K562 (cell line): ENCODE data around the gene TMEM156. TPM values are rescaled to one million over a fixed set of nuclear protein-coding genes. Genes with fewer than 3 reads are reported as not detected.

Experiments used
- ATAC-seq: fragments of 200-7000 bp; cut with Tn5 transposase; 3 replicates; pipeline ENCODE4 v1.9.1; 2020; ENCODE audit warnings: moderate library complexity
- BruUV-seq: library from RNA; stranded (reverse); fragments of 400-500 nt; replicated peaks from 2 replicates; lab custom pipeline; 2021; lab: Mats Ljungman, UMichigan
- CTCF ChIA-PET: fragments of 300-600 bp; formaldehyde crosslinking; extraction: SDS; loops from one replicate; lab custom pipeline; 2021; ENCODE audit warnings: low intra/inter-chr PET ratio; lab: Yijun Ruan, JAX
- POLR2A ChIA-PET: fragments of 300-600, 350-650 bp; sonication (Branson Sonifier 250); formaldehyde crosslinking; extraction: SDS; loops from one replicate; lab custom pipeline; 2021; ENCODE audit warnings: antibody characterized with exemption, inconsistent platforms; lab: Yijun Ruan, JAX
- DNase-seq, 4 experiments: peaks; one replicate each; pipeline versions ENCODE4 v3.0.0 to v3.0.0-alpha.2; 2011 to 2018; ENCODE audit warnings: low spot score in 3 of 4, mixed read lengths in 3 of 4; ENCODE audit errors: extremely low read depth in 1 of 4
- FAIRE-seq: peaks from 2 replicates; lab custom pipeline; 2011; peaks lifted over from hg19 to GRCh38; lab: Jason Lieb, UNC
- H2AFZ ChIP-seq: 2 replicates; pipeline ENCODE4 v1.6.0; 2011; ENCODE audit warnings: low read depth, low read length, control low read depth, inconsistent platforms
- H3K27ac ChIP-seq: fragments of 200-600 bp; 3 replicates; pipeline ENCODE4 v1.8.0; 2011; ENCODE audit warnings: low read depth, mild to moderate bottlenecking, control low read depth, inconsistent platforms, low read length, moderate library complexity, mixed read lengths; ENCODE audit errors: extremely low read depth
- H3K27me3 ChIP-seq, 2 experiments: fragments of 300-600 bp in 1 of 2; 2 replicates in 1 of 2; 3 replicates in 1 of 2; pipeline versions ENCODE4 v1.6.0 to v1.8.0; 2011; ENCODE audit warnings: inconsistent platforms in 2 of 2, low read length in 2 of 2, mild to moderate bottlenecking in 1 of 2, mixed read lengths in 1 of 2, moderate library complexity in 1 of 2; ENCODE audit not compliant: control insufficient read depth in 2 of 2, insufficient read depth in 2 of 2
- H3K36me3 ChIP-seq: fragments of 300-600 bp; 3 replicates; pipeline ENCODE4 v1.8.0; 2011; ENCODE audit warnings: mild to moderate bottlenecking, low read length, inconsistent platforms; ENCODE audit not compliant: control insufficient read depth, insufficient read depth
- H3K4me1 ChIP-seq, 2 experiments: fragments of 200-600 bp in 1 of 2; replicated peaks in 1 of 2; 2 replicates in 1 of 2; 3 replicates in 1 of 2; pipeline versions ENCODE4 v1.5.1 to v1.8.0; 2011; ENCODE audit warnings: inconsistent platforms in 2 of 2, low read length in 2 of 2, mild to moderate bottlenecking in 1 of 2, mixed read lengths in 1 of 2, moderate library complexity in 1 of 2; ENCODE audit not compliant: control insufficient read depth in 2 of 2, insufficient read depth in 2 of 2
- H3K4me2 ChIP-seq: 2 replicates; pipeline ENCODE4 v1.6.1; 2011; ENCODE audit warnings: low read length, control low read depth, inconsistent platforms, mixed read lengths; ENCODE audit not compliant: insufficient read depth
- H3K4me3 ChIP-seq: fragments of 200-600 bp; sonication (generic), shearing (Covaris generic); 2 replicates; pipeline ENCODE4 v1.5.1; 2016; ENCODE audit warnings: control low read depth, inconsistent platforms
- H3K79me2 ChIP-seq: fragments of 200-600 bp; 3 replicates; pipeline ENCODE4 v1.8.0; 2011; ENCODE audit warnings: low read length, inconsistent platforms; ENCODE audit not compliant: control insufficient read depth, insufficient read depth
- H3K9ac ChIP-seq, 2 experiments: 2 replicates each; pipeline versions ENCODE4 v1.6.0 to v1.6.1; 2011; ENCODE audit warnings: low read depth in 2 of 2, low read length in 2 of 2, control low read depth in 1 of 2, inconsistent platforms in 1 of 2, mild to moderate bottlenecking in 1 of 2, mixed read lengths in 1 of 2; ENCODE audit not compliant: insufficient read depth in 1 of 2
- H3K9me1 ChIP-seq: one replicate; pipeline ENCODE4 v1.6.0; 2011; ENCODE audit warnings: inconsistent platforms, mild to moderate bottlenecking, low read length, moderate library complexity; ENCODE audit not compliant: control insufficient read depth, insufficient read depth
- H3K9me3 ChIP-seq: replicated peaks from 2 replicates; pipeline ENCODE4 v1.5.1; 2011; ENCODE audit warnings: low read depth, low read length, inconsistent platforms; ENCODE audit not compliant: control insufficient read depth, insufficient read depth
- H4K20me1 ChIP-seq: replicated peaks from 2 replicates; pipeline ENCODE4 v1.6.1; 2011; ENCODE audit warnings: low read length, inconsistent platforms, mixed read lengths; ENCODE audit not compliant: control insufficient read depth, insufficient read depth
- BDP1 ChIP-seq: IDR thresholded peaks from 3 replicates; pipeline ENCODE4 v1.6.1; 2011; ENCODE audit not compliant: insufficient read length, insufficient read depth
- CEBPG ChIP-seq, 3 experiments: fragments of 200-800 bp in 1 of 3; sonication (Bioruptor generic) in 1 of 3; sonication (generic) in 1 of 3; formaldehyde crosslinking in 1 of 3; IDR thresholded peaks in 2 of 3; conservative IDR thresholded peaks in 1 of 3; 2 replicates each; pipeline versions ENCODE4 v1.6.1 to v1.8.0; 2016 to 2022; ENCODE audit warnings: missing compliant biosample characterization in 2 of 3, missing genetic modification characterization in 2 of 3, mild to moderate bottlenecking in 1 of 3, missing genetic modification reagents in 1 of 3
- DPF2 ChIP-seq: fragments of 450-650 bp; IDR thresholded peaks from 2 replicates; pipeline ENCODE4 v1.6.1; 2016
- FOXJ3 ChIP-seq: sonication (generic); formaldehyde crosslinking; IDR thresholded peaks from 2 replicates; pipeline ENCODE4 v1.4.0; 2020; ENCODE audit warnings: mild to moderate bottlenecking, missing genetic modification reagents
- FOXP1 ChIP-seq: sonication (generic); formaldehyde crosslinking; IDR thresholded peaks from 2 replicates; pipeline ENCODE4 v1.8.0; 2022; ENCODE audit warnings: mild to moderate bottlenecking, missing genetic modification reagents
- ILK ChIP-seq: fragments of 450-650 bp; IDR thresholded peaks from 2 replicates; pipeline ENCODE4 v1.6.1; 2016; ENCODE audit warnings: missing genetic modification characterization, low read depth, mild to moderate bottlenecking, missing compliant biosample characterization, moderate library complexity, borderline replicate concordance
- LCOR ChIP-seq: sonication (generic); formaldehyde crosslinking; IDR thresholded peaks from 2 replicates; pipeline ENCODE4 v1.8.0; 2022; ENCODE audit warnings: mild to moderate bottlenecking, missing genetic modification reagents
- MAZ ChIP-seq, 2 experiments: fragments of 450-650 bp in 1 of 2; sonication (generic) in 1 of 2; formaldehyde crosslinking; IDR thresholded peaks in 1 of 2; conservative IDR thresholded peaks in 1 of 2; 2 replicates each; pipeline versions ENCODE4 v1.4.0 to v1.5.0; 2020; ENCODE audit warnings: mild to moderate bottlenecking in 1 of 2, missing genetic modification reagents in 1 of 2
- MCM2 ChIP-seq: fragments of 450-650 bp; IDR thresholded peaks from 2 replicates; pipeline ENCODE4 v1.6.1; 2017; ENCODE audit warnings: low read depth, mild to moderate bottlenecking
- PHF8 ChIP-seq: fragments of 200-600 bp; sonication (generic); IDR thresholded peaks from 2 replicates; pipeline ENCODE4 v1.6.1; 2012; ENCODE audit warnings: mixed run types, mild to moderate bottlenecking, inconsistent platforms, low read length, moderate library complexity, borderline replicate concordance
- ZNF644 ChIP-seq: fragments of 200-800 bp; sonication (Bioruptor generic); IDR thresholded peaks from 2 replicates; pipeline ENCODE4 v1.6.1; 2016; ENCODE audit warnings: low read depth, missing genetic modification characterization, missing compliant biosample characterization
- WGBS: fragments of 100-300 bp; shearing (Covaris generic); methylation state at CpG from one replicate; pipeline ENCODE4 v1.1.6; 2016; ENCODE audit warnings: low coverage, mixed read lengths; ENCODE audit not compliant: insufficient coverage; ENCODE audit errors: missing lambda C conversion rate; 5-methylcytosine and 5-hydroxymethylcytosine counted together
- in situ Hi-C: fragments of 300-500 bp; cut with MboI; formaldehyde crosslinking; loops from 4 replicates; pipeline ENCODE4 v1.15.0; 2018; ENCODE audit warnings: inconsistent platforms, mixed read lengths
- intact Hi-C: fragments of 100-400 bp; cut with micrococcal nuclease; formaldehyde crosslinking; loops from 2 replicates; pipeline ENCODE4 v1.14.2; 2022
- polyA plus RNA-seq, 8 experiments: library from polyadenylated mRNA; depleted of rRNA in 4 of 8; stranded (reverse) in 5 of 8; unstranded in 3 of 8; fragments of >200 nt; fragmentation: Nextera tagmentation in 2 of 8; fragmentation: Illumina TruSeq in 1 of 8; extraction: Ambion mirVana in 2 of 8; extraction: Trizol in 1 of 8; gene quantifications; 2 replicates each; pipeline versions ENCODE4 v1.2.1 to v1.2.3, GENCODE V29; 2011 to 2014; ENCODE audit warnings: inconsistent platforms in 1 of 8, missing spikeins in 1 of 8
- total RNA-seq, 7 experiments: library from RNA; depleted of rRNA in 6 of 7; stranded (reverse); fragments of >200 nt in 6 of 7; fragmentation: Illumina TruSeq in 2 of 7; extraction: Trizol in 2 of 7; gene quantifications; 2 replicates each; pipeline versions ENCODE4 v1.2.1 to v1.2.3, GENCODE V29; 2011 to 2021; ENCODE audit warnings: low replicate concordance in 1 of 7
- TF ChIP-seq, protein P1 (sequence below), 2 experiments: fragments of 450-650 bp; IDR thresholded peaks; 2 replicates each; pipeline ENCODE4 v1.6.1; 2016; ENCODE audit warnings: mild to moderate bottlenecking in 2 of 2, borderline replicate concordance in 1 of 2, low read depth in 1 of 2, moderate library complexity in 1 of 2

TMEM156 gene
- total and polyA plus RNA-seq, 9 of the 15 experiments (the other 6 are each of a cell fraction or from before 2014, with no cell fraction given) = 3.5 to 9.6 (median 6.4) TPM

DNA sequence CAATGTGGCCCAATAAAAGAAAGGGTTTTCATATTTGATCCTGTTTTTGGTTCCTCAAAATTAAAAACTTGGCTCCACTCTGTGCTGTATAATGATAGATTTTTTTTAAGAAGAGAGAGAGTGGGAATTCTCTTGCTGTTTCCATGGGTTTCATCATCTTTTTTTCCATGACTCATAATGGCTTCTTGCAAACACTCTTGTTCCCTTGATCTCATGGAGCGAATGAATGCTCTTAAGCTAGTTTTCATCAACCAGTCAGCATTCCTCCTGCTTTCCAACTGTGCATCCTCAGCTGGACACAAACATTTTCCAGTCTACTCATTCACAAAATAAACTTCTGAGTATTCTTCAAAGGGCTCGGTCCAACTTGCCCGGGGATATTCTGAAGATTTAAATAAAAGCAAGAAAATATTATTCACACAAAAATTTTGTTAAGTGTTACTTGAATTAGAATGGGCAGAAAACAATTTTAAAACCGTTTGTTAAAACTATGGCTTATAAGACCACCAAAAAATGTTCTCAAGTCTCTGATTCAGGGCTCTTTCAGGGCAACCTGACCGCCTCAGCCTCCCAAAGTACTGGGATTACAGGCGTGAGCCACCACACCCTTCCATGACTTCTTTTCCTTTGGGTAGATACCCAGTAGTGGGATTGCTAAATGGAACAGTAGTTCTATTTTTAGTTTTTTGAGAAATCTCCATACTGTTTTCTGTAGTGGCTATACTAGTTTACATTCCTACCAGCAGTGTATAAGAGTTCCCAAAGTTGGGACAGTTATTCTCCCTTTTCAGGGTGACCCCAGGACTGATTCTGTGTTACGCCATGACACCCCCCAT lies 64.7 kb downstream of the TMEM156 start:
- Histone ChIP-seq H3K27me3 (no peaks in the 10 kb centered on the region), H3K36me3 (no peaks in the 10 kb centered on the region), H3K4me3 (no peak overlapping the region), H4K20me1 (no peaks in the 10 kb centered on the region), H3K9ac (no peak overlapping the region), H3K9me3 (no peaks in the 10 kb centered on the region), H3K4me2 (no peak overlapping the region), H3K4me1 (no peaks in the 10 kb centered on the region; a peak in 1 of 5 replicates), H3K9me1 (no peaks in the 10 kb centered on the region), H3K27ac (peak overlapping the region; percentile 37; the same call in 2 of the 3 replicates), H2AFZ (no peak overlapping the region; the same call in 1 of the 2 replicates), H3K79me2 (no peaks in the 10 kb centered on the region)
- peak in 1 of 4 experiments; percentile 27 for DNase-seq
- 59% methylated on average over 7 of the region's 7 CpGs for WGBS
- intact Hi-C loops = no loop called here
- ChIA-PET POLR2A (no interaction called here), CTCF (no interaction called here)
- ATAC-seq = peak; percentile 75
- in situ Hi-C loops = no loop called here
- no peak for FAIRE-seq
- no TSS peak for BruUV-seq
- TF ChIP-seq MAZ (CRISPR knock-in tag; conservative IDR thresholded peaks at IDR 0.05 in 1 of 2, IDR thresholded peaks at IDR 0.05 in 1 of 2) (peak in 1 of 2 experiments; percentile 14; a peak in 1 of 4 replicates), DPF2 (no peak), CEBPG (CRISPR knock-in tag; IDR thresholded peaks at IDR 0.05) (peak; percentile 84), CEBPG (tag; conservative IDR thresholded peaks at IDR 0.05 in 1 of 2, IDR thresholded peaks at IDR 0.05 in 1 of 2) (peak; percentile 89 to 99), FOXJ3 (CRISPR knock-in tag) (no peak), PHF8 (no peak), ZNF644 (peak; percentile 91), FOXP1 (CRISPR knock-in tag) (no peak), BDP1 (no peak), LCOR (CRISPR knock-in tag) (no peak), MCM2 (no peak), ILK (tag) (0 out of 2 replicates have a peak, but pooled peaks have one; percentile 35)
- TF ChIP-seq, protein P1, sequence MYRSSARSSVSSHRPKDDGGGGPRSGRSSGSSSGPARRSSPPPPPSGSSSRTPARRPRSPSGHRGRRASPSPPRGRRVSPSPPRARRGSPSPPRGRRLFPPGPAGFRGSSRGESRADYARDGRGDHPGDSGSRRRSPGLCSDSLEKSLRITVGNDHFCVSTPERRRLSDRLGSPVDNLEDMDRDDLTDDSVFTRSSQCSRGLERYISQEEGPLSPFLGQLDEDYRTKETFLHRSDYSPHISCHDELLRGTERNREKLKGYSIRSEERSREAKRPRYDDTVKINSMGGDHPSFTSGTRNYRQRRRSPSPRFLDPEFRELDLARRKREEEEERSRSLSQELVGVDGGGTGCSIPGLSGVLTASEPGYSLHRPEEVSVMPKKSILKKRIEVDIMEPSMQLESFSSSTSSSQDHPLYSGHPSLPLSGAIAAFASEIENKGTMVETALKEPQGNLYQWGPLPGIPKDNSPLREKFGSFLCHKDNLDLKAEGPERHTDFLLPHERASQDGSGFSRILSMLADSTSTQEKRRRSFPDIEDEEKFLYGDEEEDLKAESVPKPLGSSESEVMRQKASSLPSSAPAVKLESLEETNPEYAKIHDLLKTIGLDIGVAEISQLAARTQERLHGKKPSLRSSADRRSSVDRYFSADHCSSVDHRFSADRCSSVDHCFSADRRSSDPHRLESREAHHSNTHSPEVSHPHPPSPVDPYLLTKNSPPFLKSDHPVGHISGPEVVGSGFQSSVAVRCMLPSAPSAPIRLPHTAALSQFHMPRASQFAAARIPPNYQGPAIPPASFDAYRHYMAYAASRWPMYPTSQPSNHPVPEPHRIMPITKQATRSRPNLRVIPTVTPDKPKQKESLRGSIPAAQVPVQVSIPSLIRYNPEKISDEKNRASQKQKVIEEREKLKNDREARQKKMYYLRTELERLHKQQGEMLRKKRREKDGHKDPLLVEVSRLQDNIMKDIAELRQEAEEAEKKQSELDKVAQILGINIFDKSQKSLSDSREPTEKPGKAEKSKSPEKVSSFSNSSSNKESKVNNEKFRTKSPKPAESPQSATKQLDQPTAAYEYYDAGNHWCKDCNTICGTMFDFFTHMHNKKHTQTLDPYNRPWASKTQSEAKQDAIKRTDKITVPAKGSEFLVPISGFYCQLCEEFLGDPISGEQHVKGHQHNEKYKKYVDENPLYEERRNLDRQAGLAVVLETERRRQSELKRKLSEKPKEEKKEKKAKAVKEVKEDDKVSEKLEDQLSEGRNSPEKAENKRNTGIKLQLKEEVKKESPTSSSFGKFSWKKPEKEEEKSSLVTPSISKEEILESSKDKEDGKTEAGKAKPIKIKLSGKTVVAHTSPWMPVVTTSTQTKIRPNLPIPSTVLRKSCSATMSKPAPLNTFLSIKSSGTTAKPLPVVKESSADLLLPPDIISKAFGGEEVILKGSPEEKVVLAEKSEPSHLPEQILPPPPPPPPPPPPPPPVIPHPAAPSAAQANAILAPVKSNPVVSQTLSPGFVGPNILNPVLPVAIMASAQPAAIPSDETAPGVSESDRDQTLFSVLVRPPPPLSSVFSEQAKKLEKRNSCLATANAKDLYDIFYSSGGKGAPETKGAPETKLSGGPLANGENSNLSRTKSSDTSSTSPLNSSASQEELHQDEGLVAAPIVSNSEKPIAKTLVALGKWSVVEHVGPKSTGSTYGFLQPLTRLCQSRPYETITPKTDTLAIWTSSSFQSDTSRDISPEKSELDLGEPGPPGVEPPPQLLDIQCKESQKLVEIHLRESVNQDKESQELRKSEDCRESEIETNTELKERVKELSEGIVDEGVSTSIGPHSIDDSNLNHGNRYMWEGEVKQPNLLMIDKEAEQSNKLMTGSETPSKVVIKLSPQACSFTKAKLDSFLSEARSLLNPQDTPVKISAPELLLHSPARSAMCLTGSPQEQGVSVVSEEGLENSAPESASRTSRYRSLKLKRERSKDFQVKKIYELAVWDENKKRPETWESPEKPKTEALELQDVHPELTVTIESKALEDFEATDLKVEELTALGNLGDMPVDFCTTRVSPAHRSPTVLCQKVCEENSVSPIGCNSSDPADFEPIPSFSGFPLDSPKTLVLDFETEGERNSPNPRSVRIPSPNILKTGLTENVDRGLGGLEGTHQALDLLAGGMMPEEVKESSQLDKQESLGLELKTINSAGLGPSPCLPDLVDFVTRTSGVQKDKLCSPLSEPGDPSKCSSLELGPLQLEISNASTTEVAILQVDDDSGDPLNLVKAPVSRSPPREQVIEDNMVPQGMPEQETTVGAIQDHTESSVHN (IDR thresholded peaks at IDR 0.05; ENCODE audit: borderline replicate concordance in 1 of 2, low read depth in 1 of 2) = peak in 1 of 2 experiments; percentile 58; a peak in 2 of 4 replicates
